Kasumi-1 (cell line): Measurements from ENCODE around the gene CYP2E1.
"Not testable (repeated sequence)": the region's sequence is repeated elsewhere in the genome, so short reads cannot be mapped to it uniquely, and the experiment has no call there.

Experiments
- DNase-seq, 2 experiments: peaks; one replicate each; lab custom pipeline; 2025; lab: John Stamatoyannopoulos, UW

The CYP2E1 gene

GRCh38 chr10:133526957-133527588, at the start of gene CYP2E1:
Gene CYP2E1 (plus strand): TSS chr10:133527363. CDS start chr10:133527396, 33 bp downstream.
- no peak for DNase-seq

- DNase-seq: no peak
These were observed 46.0 kb upstream of the CYP2E1 start for GRCh38 chr10:133481086-133481643.

- no peak for DNase-seq
These were observed 45.5 kb upstream of the CYP2E1 start for GRCh38 chr10:133481657-133482056.

GRCh38 chr10:133484818-133485217, 42.3 kb upstream of the CYP2E1 start:
- no peak for DNase-seq

GRCh38 chr10:133487085-133487484, 40.1 kb upstream of the CYP2E1 start:
- no peak for DNase-seq

- DNase-seq: no peak
These were observed 38.8 kb upstream of the CYP2E1 start for GRCh38 chr10:133488354-133488753.

GRCh38 chr10:133489816-133490588, 37.2 kb upstream of the CYP2E1 start:
- DNase-seq: no peak

- not testable (repeated sequence) for DNase-seq
These were observed 33.6 kb upstream of the CYP2E1 start for GRCh38 chr10:133493562-133493961.

- DNase-seq: not testable (repeated sequence)
These were observed 29.8 kb upstream of the CYP2E1 start for GRCh38 chr10:133497363-133497762.

- DNase-seq: not testable (repeated sequence)
These were observed 28.0 kb upstream of the CYP2E1 start for GRCh38 chr10:133499176-133499575.

- not testable (repeated sequence) for DNase-seq
These were observed 26.3 kb upstream of the CYP2E1 start for GRCh38 chr10:133500897-133501296.

- no peak for DNase-seq
These were observed 17.5 kb upstream of the CYP2E1 start for GRCh38 chr10:133509700-133510099.

- no peak for DNase-seq
These were observed 15.8 kb upstream of the CYP2E1 start for GRCh38 chr10:133511408-133511807.

GRCh38 chr10:133511907-133512528, 15.1 kb upstream of the CYP2E1 start:
- no peak for DNase-seq

- DNase-seq: no peak
These were observed 11.7 kb upstream of the CYP2E1 start for GRCh38 chr10:133515471-133515870.

- DNase-seq: no peak
These were observed 11.1 kb upstream of the CYP2E1 start for GRCh38 chr10:133516057-133516456.

- DNase-seq: not testable (repeated sequence)
These were observed 8.6 kb upstream of the CYP2E1 start for GRCh38 chr10:133518517-133518916.

- peak; percentile 82 to 87 for DNase-seq
These were observed 6.9 kb upstream of the CYP2E1 start for GRCh38 chr10:133520193-133520738.

- DNase-seq: no peak
These were observed 3.4 kb upstream of the CYP2E1 start for GRCh38 chr10:133523631-133524203.

- no peak for DNase-seq
These were observed 1.7 kb upstream of the CYP2E1 start for GRCh38 chr10:133525444-133525843.

GRCh38 chr10:133527771-133528271, 658 bp downstream of the CYP2E1 start:
- no peak for DNase-seq
